Hindlimb muscle (tissue), 1 donor: ENCODE results near the gene PROM1. TPM values are rescaled to one million over a fixed set of nuclear protein-coding genes. Genes with fewer than 3 reads are reported as not detected.

Source experiments
- DNase-seq: peaks from one replicate; pipeline ENCODE4 v3.0.0-alpha.2; 2013
- polyA plus RNA-seq: library from polyadenylated mRNA; unstranded; fragments of 120-200 nt; gene quantifications from one replicate; pipeline ENCODE4 v1.2.1, GENCODE V29; 2013; ENCODE audit not compliant: insufficient read length

The PROM1 gene
- polyA plus RNA-seq, 1 donor: 44.6 TPM

DNA sequence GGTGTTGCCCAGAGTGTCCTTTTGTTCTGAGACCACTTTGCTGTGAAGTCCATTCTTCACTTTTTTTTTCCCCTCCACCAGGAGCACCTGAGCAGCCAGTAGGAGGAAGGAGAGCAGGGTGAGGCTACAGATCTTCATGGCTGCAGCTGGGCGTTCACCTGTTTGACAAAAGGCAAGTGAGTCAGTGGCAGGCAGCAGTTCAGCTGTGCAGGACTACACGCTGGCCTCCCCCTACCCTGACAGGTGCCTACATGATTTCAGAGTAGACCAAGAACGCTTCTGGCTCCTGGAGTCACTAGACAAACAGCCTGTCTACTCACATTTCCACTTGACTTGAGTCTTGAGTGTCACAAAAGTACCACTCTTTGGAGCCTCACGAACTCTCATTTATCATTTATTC, 147.3 kb downstream of the PROM1 start:
- no peak for DNase-seq

DNA sequence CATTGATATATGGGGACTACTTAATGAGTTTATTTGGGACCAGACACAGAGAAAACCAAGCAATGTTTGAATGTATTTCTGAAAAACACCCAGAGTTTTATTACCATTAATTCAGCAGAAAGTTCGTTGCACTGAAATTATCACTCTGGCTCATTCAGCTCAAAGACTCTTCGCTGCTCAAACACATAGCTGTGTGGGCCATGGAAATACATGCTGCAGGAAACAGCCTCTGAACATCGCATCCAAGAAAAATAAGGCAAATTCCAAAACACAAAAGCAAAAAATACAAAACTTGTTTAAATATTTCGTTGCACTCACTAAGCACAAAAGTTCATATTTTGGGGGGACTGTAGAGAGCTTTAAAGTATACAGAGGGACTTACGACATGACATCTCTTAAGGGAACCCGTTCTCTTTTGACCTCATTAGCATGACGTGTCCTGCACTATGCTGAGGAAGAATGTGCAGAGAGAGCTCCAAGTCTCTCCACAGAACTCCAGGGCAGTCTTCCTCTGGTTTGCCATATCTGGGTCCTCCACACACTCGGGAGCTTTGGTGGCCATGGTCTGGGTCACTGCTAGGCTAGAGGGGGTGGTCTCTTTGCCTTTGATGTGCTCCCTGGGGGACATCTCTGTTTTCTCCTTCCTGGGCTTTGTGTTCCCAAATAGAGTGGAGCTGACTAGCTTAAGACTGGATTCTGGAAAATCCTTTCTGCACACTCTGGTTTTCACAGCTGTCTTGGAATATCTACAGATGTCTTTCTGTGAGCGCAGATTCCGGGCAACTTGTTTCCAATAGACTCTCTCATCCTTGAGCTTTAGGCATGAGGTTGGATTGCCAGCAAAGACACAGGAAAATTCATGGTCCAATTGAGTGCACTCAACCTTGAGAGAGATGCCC, 148.1 kb downstream of the PROM1 start:
- no peak for DNase-seq

DNA sequence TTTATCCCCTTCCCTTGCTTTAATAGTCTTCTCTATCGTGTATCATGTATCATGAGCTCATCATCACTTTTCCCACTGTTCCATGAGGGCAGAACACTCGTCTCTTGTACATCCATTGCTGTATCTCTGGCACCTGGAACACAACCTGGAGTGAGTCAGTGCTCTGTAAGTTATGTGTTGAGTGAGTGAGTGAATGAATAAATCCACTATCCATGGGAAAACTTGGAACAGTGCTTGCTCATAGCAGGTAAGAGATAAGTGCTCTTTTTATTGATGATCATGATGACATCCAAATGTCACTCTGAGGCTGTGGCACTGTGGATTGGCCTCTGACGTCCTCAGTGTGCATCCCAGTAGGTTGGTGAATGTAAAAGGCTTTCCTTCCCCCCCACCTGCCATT, 149.6 kb downstream of the PROM1 start:
- no peak for DNase-seq

DNA sequence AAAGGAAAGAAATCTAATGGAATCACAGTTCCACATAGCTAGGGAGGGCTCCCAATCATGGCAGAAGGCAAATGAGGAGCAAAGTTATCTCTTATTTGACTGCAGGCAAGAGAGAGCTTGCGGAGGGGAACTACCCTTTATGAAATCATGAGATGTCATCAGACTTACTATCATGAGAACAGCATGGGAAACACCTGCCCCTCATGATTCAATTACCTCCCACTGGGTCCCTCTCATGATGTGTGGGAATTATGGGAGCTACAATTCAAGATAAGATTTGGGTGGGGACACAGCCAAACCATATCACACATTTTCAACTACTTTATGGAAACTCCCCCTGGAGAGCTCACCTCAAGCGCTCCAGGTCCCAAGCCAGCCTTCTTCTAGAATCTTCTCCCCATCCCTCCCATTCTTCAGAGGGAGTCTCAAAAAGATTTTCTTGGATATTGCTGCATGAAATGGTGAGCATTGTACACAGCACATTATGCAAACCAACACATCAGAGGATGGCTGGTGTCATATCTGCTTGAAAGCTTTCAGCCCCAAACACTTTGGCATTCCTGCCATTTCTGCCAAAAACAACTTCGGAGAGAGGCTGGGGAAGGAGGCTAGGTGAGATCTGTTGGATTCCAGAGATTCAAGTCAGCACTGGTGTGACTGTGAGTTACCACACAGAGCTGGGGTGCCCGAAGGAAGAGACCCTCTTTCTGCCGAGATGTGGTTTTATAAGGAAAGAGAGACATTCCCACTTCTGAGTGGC, 152.2 kb downstream of the PROM1 start:
- no peak for DNase-seq

DNA sequence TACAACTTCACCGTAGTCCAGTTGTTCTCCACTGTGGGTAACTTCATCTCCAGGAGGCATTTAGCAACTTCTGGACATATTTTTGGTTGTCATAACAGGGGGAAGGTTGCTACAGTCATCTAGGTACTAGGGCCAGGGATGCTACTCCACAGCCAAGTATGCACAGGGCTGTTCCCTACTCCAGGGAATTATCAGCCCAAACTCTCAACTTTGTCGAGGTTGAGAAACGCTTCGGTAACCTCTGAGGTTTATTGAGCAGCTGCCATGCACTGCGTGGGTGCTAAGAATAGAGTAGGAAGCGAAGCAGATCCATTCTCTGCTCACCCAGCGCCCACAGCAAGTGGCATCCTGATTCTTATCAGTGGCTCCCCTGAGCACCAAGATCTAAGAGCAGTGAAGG, 153.5 kb downstream of the PROM1 start:
- DNase-seq: no peak

DNA sequence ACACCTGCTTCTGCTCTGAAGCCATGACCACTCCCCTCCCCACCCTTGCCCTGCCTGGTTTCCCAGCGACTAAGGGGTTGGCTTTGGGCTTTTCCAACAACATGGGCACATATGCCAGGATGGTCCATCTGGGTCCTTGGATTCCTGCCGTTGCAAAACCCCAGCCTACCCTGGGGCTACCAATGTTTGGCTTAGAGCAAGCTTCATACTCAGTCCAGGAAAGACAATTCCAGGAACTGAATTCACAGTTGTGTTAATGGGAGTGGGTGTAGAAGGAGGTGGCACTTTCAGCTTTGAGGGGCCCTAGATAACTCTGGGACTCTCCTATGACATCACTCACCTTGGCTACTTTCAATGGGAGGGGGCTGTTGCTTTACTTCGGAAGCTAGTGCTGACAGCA, 154.3 kb downstream of the PROM1 start:
- DNase-seq: no peak

DNA sequence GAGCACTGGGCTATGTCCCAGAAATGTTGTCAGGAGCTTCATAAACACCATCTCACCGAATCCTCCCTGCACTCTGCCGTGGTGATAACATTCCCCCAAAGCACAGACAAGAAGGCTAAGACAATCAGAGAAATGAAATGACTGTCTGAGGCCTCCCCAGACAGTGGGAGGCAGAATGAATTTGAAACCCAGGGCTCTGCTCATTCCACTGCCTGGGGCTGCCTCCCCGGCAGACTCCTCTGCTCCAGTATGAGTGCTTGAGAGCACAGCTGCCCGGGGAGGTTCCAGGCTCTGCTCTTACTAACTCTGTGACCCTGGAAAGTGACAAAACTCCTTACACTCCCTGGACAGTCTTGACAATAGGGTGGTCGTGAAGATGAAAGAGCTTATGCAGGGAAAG, 154.9 kb downstream of the PROM1 start:
- no peak for DNase-seq

DNA sequence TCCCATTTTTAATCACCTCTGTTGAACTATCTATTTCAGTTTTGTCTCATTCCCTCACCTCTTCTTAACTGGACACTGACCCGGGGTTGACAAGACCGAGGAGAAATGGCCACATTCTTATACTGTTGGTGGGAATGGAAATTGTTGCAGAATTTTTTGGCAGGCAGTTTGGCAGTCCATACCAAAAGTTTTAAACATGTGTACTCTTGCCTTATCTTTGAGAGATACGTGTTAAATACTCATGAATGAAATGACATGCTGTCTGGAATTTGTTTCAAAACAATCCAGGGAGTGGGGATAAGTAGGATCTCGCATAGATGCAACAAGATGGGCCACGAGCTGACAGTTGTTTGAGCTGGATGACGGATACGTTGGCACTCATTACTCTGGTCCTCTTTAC, 157.3 kb downstream of the PROM1 start:
- DNase-seq: no peak

DNA sequence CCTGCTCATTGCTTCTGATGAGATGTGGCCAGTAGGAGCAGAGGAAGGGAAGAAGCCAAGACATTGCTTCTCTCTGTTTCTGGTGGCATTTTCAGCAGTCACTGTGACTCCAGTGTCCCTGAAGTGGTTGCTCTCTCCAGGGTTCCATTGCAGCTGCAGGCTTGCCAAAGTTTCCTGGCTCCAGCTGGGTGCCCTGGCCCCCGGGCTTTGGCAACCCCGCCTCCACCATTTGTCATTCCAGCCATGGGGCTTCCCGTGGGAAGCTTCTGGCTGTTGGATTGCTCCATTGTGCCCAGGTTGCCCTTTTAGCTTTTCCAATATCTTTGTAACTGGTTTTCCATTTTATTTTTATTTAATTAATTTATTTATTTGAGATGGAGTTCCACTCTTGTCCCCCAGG, 158.0 kb downstream of the PROM1 start:
- no peak for DNase-seq

DNA sequence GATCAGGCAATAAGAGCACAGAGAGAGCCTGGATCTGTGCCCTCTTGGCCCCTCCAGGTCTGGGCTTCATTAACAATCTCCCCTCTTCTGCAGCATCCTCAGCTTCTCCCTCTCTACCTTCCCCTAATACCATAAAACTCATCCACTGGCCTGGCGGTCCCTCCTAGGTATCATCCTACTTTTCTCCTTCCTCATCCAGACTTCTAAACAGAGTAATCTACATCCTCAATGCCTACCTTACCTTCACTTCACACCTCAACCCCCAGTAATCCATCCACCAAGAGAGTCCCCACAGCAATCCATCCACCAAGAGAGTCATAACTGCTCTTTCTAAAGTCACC, 162.3 kb downstream of the PROM1 start:
- DNase-seq: no peak

DNA sequence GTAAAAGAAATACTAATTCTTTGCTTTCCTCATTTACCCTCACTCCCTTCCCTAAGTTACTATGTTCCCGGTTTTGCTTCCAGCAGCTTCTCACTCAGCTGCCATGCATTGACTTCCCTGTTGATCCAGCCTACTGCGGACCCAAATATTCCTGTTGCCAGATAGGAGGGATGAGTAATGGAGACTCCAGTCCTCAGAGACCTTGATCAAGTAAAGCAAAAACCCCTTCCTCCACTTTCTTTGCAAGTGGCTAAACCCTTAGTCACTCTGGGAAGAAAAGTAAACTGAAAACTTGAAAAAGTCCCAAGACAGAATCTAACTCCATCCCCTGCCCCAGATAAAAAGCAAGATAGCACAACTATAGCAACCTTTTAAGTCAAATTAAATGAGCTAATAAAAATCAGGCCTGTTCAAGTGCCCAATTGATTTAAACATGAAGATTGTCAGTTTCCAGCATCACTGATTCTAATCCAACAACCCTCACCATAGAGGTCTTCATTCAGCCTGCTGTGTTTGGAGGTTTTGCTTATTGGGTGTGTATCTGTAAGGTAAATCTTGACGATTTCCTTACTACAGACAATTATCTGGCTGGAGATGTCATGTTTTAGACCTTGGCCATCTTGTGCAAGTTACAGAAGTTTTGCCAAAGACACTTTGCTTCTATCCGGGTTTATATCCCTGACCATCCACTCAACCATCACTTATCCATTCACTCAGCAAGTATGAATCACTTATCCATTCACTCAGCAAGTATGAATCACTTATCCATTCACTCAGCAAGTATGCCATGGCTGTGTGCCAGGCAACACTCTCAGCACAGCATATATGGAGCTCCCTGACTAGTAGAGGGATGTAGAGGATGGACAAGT, 162.9 kb downstream of the PROM1 start:
- DNase-seq: no peak

DNA sequence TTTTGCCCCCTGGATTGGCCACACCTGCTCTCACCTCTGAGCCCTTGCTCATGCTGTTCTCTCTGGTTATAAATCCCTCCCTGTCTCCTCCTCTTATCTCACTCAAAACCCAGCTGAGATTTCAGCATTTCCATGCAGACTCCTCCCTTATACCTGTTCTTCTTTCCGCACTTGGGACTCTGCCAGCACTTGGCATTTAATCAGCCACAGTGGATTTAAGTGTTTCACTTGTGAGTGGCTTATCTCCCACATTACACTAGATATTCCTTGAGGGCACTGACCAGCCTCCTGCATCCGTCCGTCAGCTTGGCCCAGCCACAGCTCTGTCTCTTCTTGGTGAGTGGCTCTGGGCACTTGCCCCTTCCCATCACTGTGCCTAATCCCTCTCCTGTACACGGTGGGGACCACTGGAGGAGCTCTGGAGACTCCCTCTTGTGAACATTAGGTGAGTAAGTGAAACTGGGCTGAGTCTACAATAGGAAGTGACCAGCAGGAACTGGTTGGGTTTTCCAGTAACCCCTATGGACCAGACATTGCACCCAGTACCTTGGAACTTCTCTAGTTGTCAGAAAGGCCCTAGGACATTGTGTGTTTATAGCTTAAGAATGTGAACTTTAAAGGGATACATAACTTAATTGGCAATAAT, 165.2 kb downstream of the PROM1 start:
- DNase-seq: no peak

Other genes with a start within 250 kb of the PROM1 start
- not detected for gene FGFBP1, start 145.3 kb downstream of the PROM1 start, polyA plus RNA-seq
- not detected for gene FGFBP2, start 120.8 kb downstream of the PROM1 start, polyA plus RNA-seq
- 36.9 TPM for gene TAPT1, start 142.4 kb upstream of the PROM1 start, polyA plus RNA-seq